Measurements from ENCODE around the gene PIAS4. TPM values are rescaled to one million over a fixed set of nuclear protein-coding genes. Genes with fewer than 3 reads are reported as not detected.

Gene PIAS4
- total and polyA plus RNA-seq, 9 of the 15 experiments (the other 6 are each of a cell fraction or from before 2014, with no cell fraction given): 0.27 to 34.9 (median 14.4) TPM

- TF ChIP-seq SIRT6 (IDR thresholded peaks at IDR 0.05; ENCODE audit: low read depth, low read length): no peak
- TF ChIP-seq NCOA4 (IDR thresholded peaks at IDR 0.05; ENCODE audit: partially characterized antibody): no peak
- TF ChIP-seq MCM7 (IDR thresholded peaks at IDR 0.05): no peak
- TF ChIP-seq SMARCE1 (IDR thresholded peaks at IDR 0.05): no peak
- no peak for TF ChIP-seq ZEB2 (IDR thresholded peaks at IDR 0.05)
- no peak for TF ChIP-seq IFI16 (CRISPR knock-in tag; IDR thresholded peaks at IDR 0.05)
- TF ChIP-seq ZHX1 (conservative IDR thresholded peaks at IDR 0.05; ENCODE audit: low read length): no peak
- TF ChIP-seq HCFC1 (IDR thresholded peaks at IDR 0.05; ENCODE audit: low read depth, low read length): no peak
- no peak for TF ChIP-seq FOSL1 (tag; conservative IDR thresholded peaks at IDR 0.05)
- TF ChIP-seq ZNF780A (CRISPR knock-in tag; IDR thresholded peaks at IDR 0.05): no peak
- TF ChIP-seq SIX5 (IDR thresholded peaks at IDR 0.05; ENCODE audit: borderline replicate concordance in 1 of 2, insufficient read depth in 1 of 2, low read depth in 1 of 2, low read length in 2 of 2): no peak
- no peak for TF ChIP-seq HBP1 (CRISPR knock-in tag; IDR thresholded peaks at IDR 0.05)
- TF ChIP-seq IRF9 (tag; IDR thresholded peaks at IDR 0.05): no peak
- no peak for TF ChIP-seq DNMT1 (IDR thresholded peaks at IDR 0.05)
- TF ChIP-seq HNRNPLL (IDR thresholded peaks at IDR 0.05; ENCODE audit: low read depth, low read length, poor library complexity, severe bottlenecking): no peak
- TF ChIP-seq ZNF740 (CRISPR knock-in tag; IDR thresholded peaks at IDR 0.05): no peak
- no peak for TF ChIP-seq ZNF740 (tag; IDR thresholded peaks at IDR 0.05)
- TF ChIP-seq ARID3B (CRISPR knock-in tag; IDR thresholded peaks at IDR 0.05; ENCODE audit: borderline replicate concordance): no peak
These were observed 55.2 kb downstream of the PIAS4 start (continued) for GRCh38 chr19:4062419-4063368.
